ENCODE measurements around the gene DCANP1. TPM values are rescaled to one million over a fixed set of nuclear protein-coding genes. Genes with fewer than 3 reads are reported as not detected.

DCANP1 gene
- total and polyA plus RNA-seq, 10 of the 15 experiments (the other 5 are each of a cell fraction or from before 2014, with no cell fraction given) = 0.01 TPM; not detected in 9

GRCh38 chr5:135444881-135445280, 2.3 kb downstream of the DCANP1 start:
- ChIA-PET CTCF (interaction anchor here (1.4 to 4.2 kb wide), 2 partner anchors 13 to 19 kb away, joined by 6 to 14 read pairs; no protein-coding TSS in a partner anchor), SMC1A (ENCODE audit: uncharacterized antibody, unreplicated experiment) (interaction anchor here (1.3 kb wide), 1 partner anchor 11 kb away, joined by 3 read pairs; no protein-coding TSS in a partner anchor), POLR2A (no interaction called here), RAD21 (ENCODE audit: unreplicated experiment) (no interaction called here)
- Histone ChIP-seq H3K27me3 (replicated peaks in 1 of 2; ENCODE audit: control insufficient read depth in 2 of 2, insufficient read depth in 2 of 2, low read length in 1 of 2) (0 out of 4 replicates have a peak, but pooled peaks cover 0 to 1% of the 10 kb centered on the region in 2 experiments), H3K4me3 (no peak overlapping the region), H3K4me2 (ENCODE audit: control insufficient read depth, insufficient read depth) (no peak overlapping the region), H3K27ac (ENCODE audit: control insufficient read depth, insufficient read depth) (no peak overlapping the region), H4K20me1 (ENCODE audit: control insufficient read depth, insufficient read depth) (no peaks in the 10 kb centered on the region), H2AFZ (ENCODE audit: control insufficient read depth, low read depth, low read length) (no peak overlapping the region), H3K4me1 (ENCODE audit: control insufficient read depth, insufficient read depth, low read length) (peaks cover 21% of the 10 kb centered on the region), H3K9me3 (replicated peaks; ENCODE audit: control insufficient read depth, insufficient read depth, low read length) (no peaks in the 10 kb centered on the region; the same call in 2 of the 3 replicates), H3K9ac (ENCODE audit: control insufficient read depth, insufficient read depth, low read length) (no peak overlapping the region), H3K79me2 (ENCODE audit: control insufficient read depth, insufficient read depth, low read length) (no peaks in the 10 kb centered on the region), H3K36me3 (ENCODE audit: control insufficient read depth in 2 of 2, insufficient read depth in 2 of 2, low read length in 1 of 2) (no peaks in the 10 kb centered on the region)
- 79% methylated on average over 6 of the region's 6 CpGs for WGBS (ENCODE audit: insufficient coverage, insufficient replicate concordance, low lambda C conversion rate, missing lambda C conversion rate)
- ATAC-seq = no peak
- BruUV-seq (replicated peaks) = no TSS peak
- intact Hi-C loops (cut with micrococcal nuclease; ENCODE audit: unreplicated experiment) (no loop called here), in situ Hi-C loops (cut with MboI) (no loop called here)
- no peak for FAIRE-seq
- TF ChIP-seq MYC (IDR thresholded peaks at IDR 0.05; ENCODE audit: insufficient read depth, insufficient read length, insufficient replicate concordance, low read length, severe bottlenecking) = no peak
- no peak for TF ChIP-seq STAT3 (IDR thresholded peaks at IDR 0.05; ENCODE audit: low read depth, low read length)
- TF ChIP-seq SP1 (IDR thresholded peaks at IDR 0.05; ENCODE audit: low read depth, low read length) = no peak
- TF ChIP-seq ZBTB33 (IDR thresholded peaks at IDR 0.05) = no peak
- TF ChIP-seq SKIL (IDR thresholded peaks at IDR 0.05; ENCODE audit: low read depth, poor library complexity, severe bottlenecking) = no peak
- TF ChIP-seq MTA2 (IDR thresholded peaks at IDR 0.05; ENCODE audit: low read depth) = no peak
- TF ChIP-seq SMARCA5 (IDR thresholded peaks at IDR 0.05) = no peak
- no peak for TF ChIP-seq YY1 (IDR thresholded peaks at IDR 0.05; ENCODE audit: low read depth, low read length)
- no peak for DNase-seq (ENCODE audit: low read depth, low spot score)

Data from GM12878 (cell line).